Lung (tissue), 12 donors: Measurements from ENCODE around the gene SELENOF. TPM values are rescaled to one million over a fixed set of nuclear protein-coding genes. Genes with fewer than 3 reads are reported as not detected.

Experiments used
- ATAC-seq: fragments of 200-7000 bp; cut with Tn5 transposase; one replicate; pipeline ENCODE4 v1.9.1; 2020; ENCODE audit warnings: moderate number of reproducible peaks; ENCODE audit not compliant: insufficient read depth, low FRiP score
- DNase-seq, 3 donors: peaks; one replicate each; pipeline ENCODE4 v3.0.0-alpha.2; 2013 to 2017
- H3K27ac ChIP-seq, 2 donors: one replicate each; pipeline ENCODE4 v1.5.1; 2013; ENCODE audit warnings: mild to moderate bottlenecking in 2 of 2, moderate library complexity in 2 of 2, control low read depth in 1 of 2, inconsistent platforms in 1 of 2, low read depth in 1 of 2, low read length in 1 of 2
- H3K27me3 ChIP-seq, 3 donors: one replicate each; pipeline ENCODE4 v1.5.1; 2013; ENCODE audit warnings: low read length in 2 of 3; ENCODE audit not compliant: control insufficient read depth in 3 of 3, insufficient read depth in 3 of 3
- H3K36me3 ChIP-seq, 4 donors: one replicate each; pipeline ENCODE4 v1.5.1; 2013; ENCODE audit warnings: low read length in 4 of 4, mild to moderate bottlenecking in 1 of 4, moderate library complexity in 1 of 4; ENCODE audit not compliant: control insufficient read depth in 4 of 4, insufficient read depth in 4 of 4
- H3K4me1 ChIP-seq, 5 donors: one replicate each; pipeline ENCODE4 v1.5.1; 2013; ENCODE audit warnings: low read length in 5 of 5, mild to moderate bottlenecking in 2 of 5, moderate library complexity in 1 of 5; ENCODE audit not compliant: control insufficient read depth in 5 of 5, insufficient read depth in 5 of 5
- H3K4me3 ChIP-seq: one replicate; pipeline ENCODE4 v1.5.1; 2013; ENCODE audit warnings: mild to moderate bottlenecking, control low read depth, moderate library complexity
- H3K9ac ChIP-seq, 2 donors: one replicate each; pipeline ENCODE4 v1.5.1; 2013; ENCODE audit warnings: low read length in 2 of 2, control low read depth in 1 of 2; ENCODE audit not compliant: insufficient read depth in 1 of 2
- H3K9me3 ChIP-seq, 4 donors: one replicate each; pipeline ENCODE4 v1.5.1; 2013; ENCODE audit warnings: low read length in 3 of 4, mild to moderate bottlenecking in 1 of 4, moderate library complexity in 1 of 4; ENCODE audit not compliant: control insufficient read depth in 4 of 4, insufficient read depth in 3 of 4
- CTCF ChIP-seq: IDR thresholded peaks from 2 replicates; pipeline ENCODE4 v1.5.1; 2012; ENCODE audit warnings: mild to moderate bottlenecking; ENCODE audit errors: control extremely low read depth, extremely low read depth
- WGBS, 2 donors: extraction: QIAGEN DNeasy Blood & Tissue Kit; methylation state at CpG; one replicate each; pipeline ENCODE4 v1.1.7; 2013; 5-methylcytosine and 5-hydroxymethylcytosine counted together
- polyA plus RNA-seq, 2 donors: library from polyadenylated mRNA; stranded (reverse); fragments of 200-250 nt; gene quantifications; one replicate each; pipeline ENCODE4 v1.2.1, GENCODE V29; 2013
- total RNA-seq, 2 donors: library from RNA; depleted of rRNA in 1 of 2; stranded (reverse); fragments of >200 nt in 1 of 2; gene quantifications; one replicate each; pipeline ENCODE4 v1.2.1, GENCODE V29; 2014 to 2021
- donor health status: control.
- donor health status: control.
- donor health status: Bipolar disorder and iron deficiency.
- donor health status: healthy.
- donor health status: DM: yes; HTN: yes; CAD: no.

The SELENOF gene
- total and polyA plus RNA-seq, 4 donors: 132 to 240 (median 207) TPM

- DNase-seq (no peak), ATAC-seq (no peak)
- Histone ChIP-seq H3K27ac (no peak overlapping the region), H3K27me3 (no peaks in the 10 kb centered on the region), H3K4me1 (no peaks in the 10 kb centered on the region), H3K9ac (no peak overlapping the region), H3K4me3 (no peak overlapping the region), H3K36me3 (peaks cover 0 to 2% (median 0%) of the 10 kb centered on the region in 4 donors), H3K9me3 (no peaks in the 10 kb centered on the region)
- no peak for TF ChIP-seq CTCF
- 91 to 95% methylated on average over 1 of the region's 1 CpG for whole genome bisulfite sequencing, 2 donors
Observed at GRCh38 chr1:86860424-86860823, 53.5 kb downstream of the SELENOF start.

GRCh38 chr1:86860020-86860419 lies 53.9 kb downstream of the SELENOF start:
- H3K4me1 ChIP-seq: no peaks in the 10 kb centered on the region
- WGBS, 2 donors: 94 to 95% methylated on average over 2 of the region's 2 CpGs
- no peak overlapping the region for H3K9ac ChIP-seq
- H3K27ac ChIP-seq: no peak overlapping the region
- TF ChIP-seq CTCF: no peak
- no peak overlapping the region for H3K4me3 ChIP-seq
- H3K27me3 ChIP-seq: no peaks in the 10 kb centered on the region
- ATAC-seq: no peak
- H3K36me3 ChIP-seq: peaks cover 0 to 2% (median 0%) of the 10 kb centered on the region in 4 donors
- no peaks in the 10 kb centered on the region for H3K9me3 ChIP-seq
- DNase-seq: no peak

- Histone ChIP-seq H3K4me1 (no peaks in the 10 kb centered on the region), H3K27ac (no peak overlapping the region), H3K36me3 (peaks cover 0 to 2% (median 0%) of the 10 kb centered on the region in 4 donors), H3K9ac (no peak overlapping the region), H3K9me3 (no peaks in the 10 kb centered on the region), H3K4me3 (no peak overlapping the region), H3K27me3 (no peaks in the 10 kb centered on the region)
- TF ChIP-seq CTCF: no peak
- WGBS, 2 donors: 95 to 97% methylated on average over 3 of the region's 3 CpGs
- DNase-seq (no peak), ATAC-seq (no peak)
Observed at GRCh38 chr1:86858524-86859261, 55.2 kb downstream of the SELENOF start.
